ENCODE data around the gene CROT. TPM values are rescaled to one million over a fixed set of nuclear protein-coding genes. Genes with fewer than 3 reads are reported as not detected.

Gene CROT
- total RNA-seq, 1 donor from 2014 or later, result 18.5 TPM

DNA sequence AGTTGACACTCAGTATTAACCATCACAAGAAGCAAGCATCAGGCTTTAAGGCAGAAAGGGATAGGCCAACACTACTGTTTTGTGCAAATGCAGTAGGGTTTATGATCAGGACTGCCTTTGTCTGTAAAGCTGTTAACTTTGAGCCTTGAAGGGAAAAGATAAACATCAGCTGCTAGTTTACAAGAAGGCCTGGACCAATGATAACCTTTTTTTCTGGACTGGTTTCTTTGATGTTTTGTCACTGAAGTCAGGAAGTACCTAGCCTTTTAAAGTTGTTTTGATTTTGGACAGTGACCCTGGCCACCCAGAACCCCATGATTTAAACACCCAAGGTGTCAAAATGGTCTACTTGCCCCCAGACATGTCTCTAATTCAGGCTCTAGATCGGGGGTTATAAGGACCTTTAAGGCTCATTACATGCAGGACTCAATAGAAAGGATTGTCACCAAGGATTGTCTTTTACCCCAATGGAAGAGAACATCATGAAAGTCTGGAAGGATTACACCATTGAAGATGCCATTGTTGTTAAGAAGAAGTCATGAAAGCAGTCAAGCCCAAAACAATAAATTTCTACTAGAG lies 50.1 kb downstream of the CROT start:
- H3K27me3 Mint-ChIP-seq (ENCODE audit: low read depth), result no peaks in the 10 kb centered on the region
- peaks cover 36% of the 10 kb centered on the region for H3K36me3 Mint-ChIP-seq (ENCODE audit: low read depth)
- DNase-seq (ENCODE audit: low read depth, low spot score), result no peak
- H3K9me3 Mint-ChIP-seq, result peaks cover 7% of the 10 kb centered on the region
- TF ChIP-seq, protein P1, sequence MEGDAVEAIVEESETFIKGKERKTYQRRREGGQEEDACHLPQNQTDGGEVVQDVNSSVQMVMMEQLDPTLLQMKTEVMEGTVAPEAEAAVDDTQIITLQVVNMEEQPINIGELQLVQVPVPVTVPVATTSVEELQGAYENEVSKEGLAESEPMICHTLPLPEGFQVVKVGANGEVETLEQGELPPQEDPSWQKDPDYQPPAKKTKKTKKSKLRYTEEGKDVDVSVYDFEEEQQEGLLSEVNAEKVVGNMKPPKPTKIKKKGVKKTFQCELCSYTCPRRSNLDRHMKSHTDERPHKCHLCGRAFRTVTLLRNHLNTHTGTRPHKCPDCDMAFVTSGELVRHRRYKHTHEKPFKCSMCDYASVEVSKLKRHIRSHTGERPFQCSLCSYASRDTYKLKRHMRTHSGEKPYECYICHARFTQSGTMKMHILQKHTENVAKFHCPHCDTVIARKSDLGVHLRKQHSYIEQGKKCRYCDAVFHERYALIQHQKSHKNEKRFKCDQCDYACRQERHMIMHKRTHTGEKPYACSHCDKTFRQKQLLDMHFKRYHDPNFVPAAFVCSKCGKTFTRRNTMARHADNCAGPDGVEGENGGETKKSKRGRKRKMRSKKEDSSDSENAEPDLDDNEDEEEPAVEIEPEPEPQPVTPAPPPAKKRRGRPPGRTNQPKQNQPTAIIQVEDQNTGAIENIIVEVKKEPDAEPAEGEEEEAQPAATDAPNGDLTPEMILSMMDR (conservative IDR thresholded peaks at IDR 0.05), result no peak
- no peak overlapping the region for H3K4me3 Mint-ChIP-seq
- peaks cover 6% of the 10 kb centered on the region for H3K4me1 Mint-ChIP-seq
- no peak overlapping the region for H3K27ac Mint-ChIP-seq (ENCODE audit: unreplicated experiment)

- peaks cover 7% of the 10 kb centered on the region for H3K9me3 Mint-ChIP-seq
- H3K27me3 Mint-ChIP-seq (ENCODE audit: low read depth), result no peaks in the 10 kb centered on the region
- H3K27ac Mint-ChIP-seq (ENCODE audit: unreplicated experiment), result no peak overlapping the region
- DNase-seq (ENCODE audit: low read depth, low spot score), result no peak
- H3K4me1 Mint-ChIP-seq, result peaks cover 6% of the 10 kb centered on the region
- H3K4me3 Mint-ChIP-seq, result no peak overlapping the region
- peaks cover 30% of the 10 kb centered on the region for H3K36me3 Mint-ChIP-seq (ENCODE audit: low read depth)
- TF ChIP-seq, protein P1 (conservative IDR thresholded peaks at IDR 0.05), result no peak
These were observed 53.0 kb downstream of the CROT start for GRCh38 chr7:87398446-87398845.

GRCh38 chr7:87404674-87405073 lies 59.2 kb downstream of the CROT start:
- Mint-ChIP-seq H3K9me3 (peaks cover 2% of the 10 kb centered on the region), H3K27me3 (ENCODE audit: low read depth) (no peaks in the 10 kb centered on the region), H3K4me1 (no peaks in the 10 kb centered on the region), H3K4me3 (no peak overlapping the region), H3K27ac (ENCODE audit: unreplicated experiment) (no peak overlapping the region), H3K36me3 (ENCODE audit: low read depth) (peaks cover 9% of the 10 kb centered on the region)
- DNase-seq (ENCODE audit: low read depth, low spot score), result no peak
- TF ChIP-seq, protein P1 (conservative IDR thresholded peaks at IDR 0.05), result no peak

GRCh38 chr7:87411186-87411585 lies 65.7 kb downstream of the CROT start:
- Mint-ChIP-seq H3K4me3 (no peak overlapping the region), H3K27me3 (ENCODE audit: low read depth) (no peaks in the 10 kb centered on the region), H3K9me3 (peaks cover 2% of the 10 kb centered on the region), H3K27ac (ENCODE audit: unreplicated experiment) (no peak overlapping the region), H3K36me3 (ENCODE audit: low read depth) (peaks cover 6% of the 10 kb centered on the region), H3K4me1 (peaks cover 17% of the 10 kb centered on the region)
- DNase-seq (ENCODE audit: low read depth, low spot score), result no peak
- TF ChIP-seq, protein P1 (conservative IDR thresholded peaks at IDR 0.05), result no peak

GRCh38 chr7:87413029-87413428 lies 67.6 kb downstream of the CROT start:
- no peak overlapping the region for H3K4me3 Mint-ChIP-seq
- TF ChIP-seq, protein P1 (conservative IDR thresholded peaks at IDR 0.05), result no peak
- H3K9me3 Mint-ChIP-seq, result no peaks in the 10 kb centered on the region
- H3K27ac Mint-ChIP-seq (ENCODE audit: unreplicated experiment), result no peak overlapping the region
- H3K27me3 Mint-ChIP-seq (ENCODE audit: low read depth), result no peaks in the 10 kb centered on the region
- no peaks in the 10 kb centered on the region for H3K36me3 Mint-ChIP-seq (ENCODE audit: low read depth)
- peaks cover 22% of the 10 kb centered on the region for H3K4me1 Mint-ChIP-seq
- no peak for DNase-seq (ENCODE audit: low read depth, low spot score)
